T-helper 2 cell treated with Interferon-gamma antibody and Interleukin-4, amounts not matched to agents 100 ng/mL and 5 ng/mL, for 36 hours (primary cell): ENCODE results near the gene TRIM23. TPM values are rescaled to one million over a fixed set of nuclear protein-coding genes. Genes with fewer than 3 reads are reported as not detected.

Experiments
- intact Hi-C: fragments of 100-400 bp; cut with micrococcal nuclease; formaldehyde crosslinking; loops from one replicate; pipeline ENCODE4 v1.15.1; 2023
- total RNA-seq: library from RNA; stranded (reverse); gene quantifications from 2 replicates; pipeline ENCODE4 v1.2.3, GENCODE V29; 2022

The TRIM23 gene
- total RNA-seq, 1 donor from 2014 or later: 7.9 TPM

- intact Hi-C loops: no loop called here
These were observed 53.4 kb downstream of the TRIM23 start for GRCh38 chr5:65570598-65571226.

- intact Hi-C loops: loop anchor here (10.0 kb wide), 1 partner anchor 1598 kb away; no protein-coding TSS in a partner anchor
These were observed 57.6 kb downstream of the TRIM23 start for GRCh38 chr5:65566505-65566904.

- intact Hi-C loops: loop anchor here (1.0 to 10.0 kb wide), 7 partner anchors 61 to 1601 kb away; partner anchors contain the start of genes CWC27, ERBIN, SREK1 and SREK1IP1
These were observed 60.4 kb downstream of the TRIM23 start for GRCh38 chr5:65563777-65564176.

- intact Hi-C loops: loop anchor here (1.0 to 10.0 kb wide), 10 partner anchors 61 to 1602 kb away; partner anchors contain the start of genes CWC27, ERBIN, SREK1 and SREK1IP1
These were observed 61.1 kb downstream of the TRIM23 start, which contains the start of the genes CENPK and PPWD1 for GRCh38 chr5:65562731-65563701. CENPK (minus strand) TSS chr5:65563168; CDS start chr5:65554907, 8,261 bp downstream. PPWD1 (plus strand) TSS chr5:65563296; CDS start chr5:65563311, 15 bp downstream.

- intact Hi-C loops: no loop called here
These were observed 67.4 kb downstream of the TRIM23 start for GRCh38 chr5:65556718-65557117.

- intact Hi-C loops: no loop called here
These were observed 68.0 kb downstream of the TRIM23 start for GRCh38 chr5:65556181-65556580.

GRCh38 chr5:65555287-65555686 is 68.8 kb downstream of the TRIM23 start:
- intact Hi-C loops: no loop called here

GRCh38 chr5:65553941-65554340 is 70.2 kb downstream of the TRIM23 start:
- intact Hi-C loops: no loop called here

GRCh38 chr5:65548281-65548680 is 75.9 kb downstream of the TRIM23 start:
- intact Hi-C loops: no loop called here

- intact Hi-C loops: no loop called here
These were observed 78.0 kb downstream of the TRIM23 start for GRCh38 chr5:65546141-65546540.

- intact Hi-C loops: no loop called here
These were observed 79.7 kb downstream of the TRIM23 start for GRCh38 chr5:65544473-65544872.

GRCh38 chr5:65539827-65540226 is 84.3 kb downstream of the TRIM23 start:
- intact Hi-C loops: no loop called here

Other genes with a start within 250 kb of the TRIM23 start
- gene ADAMTS6, start 142.4 kb downstream of the TRIM23 start, total RNA-seq: 2.0 TPM in 2 replicates
- 87.3 and 90.2 TPM in 2 replicates for gene CENPK, start 61.2 kb downstream of the TRIM23 start, total RNA-seq
- 59.8 and 66.8 TPM in 2 replicates for gene PPWD1, start 61.0 kb downstream of the TRIM23 start, total RNA-seq
- gene SHLD3, start 694 bp upstream of the TRIM23 start, total RNA-seq: 4.3 and 5.8 TPM in 2 replicates
- gene TRAPPC13, start 694 bp upstream of the TRIM23 start, total RNA-seq: 25.1 and 25.5 TPM in 2 replicates
- gene SGTB, start 97.8 kb upstream of the TRIM23 start, total RNA-seq: 9.0 and 10.2 TPM in 2 replicates
- gene NLN, start 97.9 kb upstream of the TRIM23 start, total RNA-seq: 10.9 and 14.2 TPM in 2 replicates